Neural cell (in vitro differentiated cells): ENCODE measurements around the gene GOLGA8B. TPM values are rescaled to one million over a fixed set of nuclear protein-coding genes. Genes with fewer than 3 reads are reported as not detected.

Source experiments
- H2AFZ ChIP-seq: fragments of 200-600, 300-800 bp; sonication (generic), shearing (Covaris generic); 2 replicates; pipeline ENCODE4 v1.6.0; 2014; ENCODE audit warnings: low read depth, mild to moderate bottlenecking, antibody characterized with exemption, low read length, moderate library complexity
- H3F3A ChIP-seq: fragments of 200-600 bp; shearing (Covaris generic); 2 replicates; pipeline ENCODE4 v1.6.1; 2016; ENCODE audit warnings: mild to moderate bottlenecking, moderate library complexity, mixed read lengths, antibody characterized with exemption, low read length; ENCODE audit not compliant: insufficient read depth, poor library complexity, severe bottlenecking
- H3K27ac ChIP-seq: fragments of 200-600, 300-800 bp; sonication (generic), shearing (Covaris generic); 2 replicates; pipeline ENCODE4 v1.5.1; 2014; ENCODE audit warnings: mild to moderate bottlenecking, low read length, moderate library complexity
- H3K27me3 ChIP-seq: fragments of 300-800, 200-600 bp; sonication (generic), shearing (Covaris generic); 2 replicates; pipeline ENCODE4 v1.6.0; 2014; ENCODE audit warnings: mild to moderate bottlenecking, low read depth, low read length, moderate library complexity; ENCODE audit not compliant: insufficient read depth
- H3K36me3 ChIP-seq: fragments of 300-800, 200-600 bp; sonication (generic), shearing (Covaris generic); 2 replicates; pipeline ENCODE4 v1.5.1; 2014; ENCODE audit warnings: mild to moderate bottlenecking, antibody characterized with exemption, low read length, moderate library complexity; ENCODE audit not compliant: insufficient read depth
- H3K4me2 ChIP-seq: fragments of 300-800, 200-600 bp; sonication (generic), shearing (Covaris generic); 2 replicates; pipeline ENCODE4 v1.6.0; 2014; ENCODE audit warnings: mild to moderate bottlenecking, low read length
- H3K4me3 ChIP-seq: fragments of 300-800, 200-600 bp; sonication (generic), shearing (Covaris generic); 2 replicates; pipeline ENCODE4 v1.5.1; 2014; ENCODE audit warnings: mild to moderate bottlenecking, low read length, moderate library complexity
- H3K79me2 ChIP-seq: fragments of 200-600 bp; shearing (Covaris generic); replicated peaks from 2 replicates; pipeline ENCODE4 v1.6.0; 2014; ENCODE audit warnings: mild to moderate bottlenecking, low read length, moderate library complexity; ENCODE audit not compliant: insufficient read depth
- H3K9ac ChIP-seq: fragments of 300-800, 200-600 bp; sonication (generic), shearing (Covaris generic); 2 replicates; pipeline ENCODE4 v1.6.1; 2016; ENCODE audit warnings: mild to moderate bottlenecking, low read length, mixed read lengths
- H3K9me2 ChIP-seq: fragments of 200-600 bp; shearing (Covaris generic); 2 replicates; pipeline ENCODE4 v1.6.1; 2016; ENCODE audit warnings: mild to moderate bottlenecking, low read length, mixed read lengths; ENCODE audit not compliant: insufficient read depth
- H3K9me3 ChIP-seq: fragments of 200-600, 300-800 bp; sonication (generic), shearing (Covaris generic); 2 replicates; pipeline ENCODE4 v1.6.1; 2016; ENCODE audit warnings: mild to moderate bottlenecking, mixed run types, low read length, moderate library complexity, mixed read lengths
- H4K20me1 ChIP-seq: fragments of 200-600 bp; shearing (Covaris generic); 2 replicates; pipeline ENCODE4 v1.6.1; 2016; ENCODE audit warnings: mild to moderate bottlenecking, mixed run types; ENCODE audit not compliant: insufficient read depth
- EP300 ChIP-seq: fragments of 450-650 bp; conservative IDR thresholded peaks from 2 replicates; pipeline ENCODE4 v1.6.1; 2014; ENCODE audit warnings: antibody characterized with exemption, mild to moderate bottlenecking, moderate library complexity; ENCODE audit not compliant: poor library complexity, severe bottlenecking
- EZH2 ChIP-seq: fragments of 200-600, 300-800 bp; shearing (Covaris generic), sonication (generic); IDR thresholded peaks from 2 replicates; pipeline ENCODE4 v1.6.1; 2014; ENCODE audit warnings: antibody characterized with exemption, low read length, borderline replicate concordance, mild to moderate bottlenecking; ENCODE audit not compliant: insufficient read depth, poor library complexity, severe bottlenecking
- MXI1 ChIP-seq: fragments of 450-650 bp; conservative IDR thresholded peaks from 2 replicates; pipeline ENCODE4 v1.6.1; 2014; ENCODE audit warnings: antibody characterized with exemption, mild to moderate bottlenecking; ENCODE audit not compliant: poor library complexity, severe bottlenecking
- POLR2AphosphoS5 ChIP-seq: IDR thresholded peaks from 2 replicates; pipeline ENCODE4 v1.6.1; 2012
- RAD21 ChIP-seq: fragments of 450-650 bp; conservative IDR thresholded peaks from 2 replicates; pipeline ENCODE4 v1.6.1; 2014; ENCODE audit warnings: antibody characterized with exemption, mild to moderate bottlenecking, moderate library complexity
- SMC3 ChIP-seq: fragments of 450-650 bp; conservative IDR thresholded peaks from 2 replicates; pipeline ENCODE4 v1.6.1; 2014; ENCODE audit warnings: antibody characterized with exemption, mild to moderate bottlenecking, moderate library complexity; ENCODE audit not compliant: poor library complexity
- TAF1 ChIP-seq: IDR thresholded peaks from 2 replicates; pipeline ENCODE4 v1.6.1; 2012; ENCODE audit warnings: low read depth
- polyA plus RNA-seq: library from polyadenylated mRNA; depleted of rRNA; stranded (reverse); fragments of >200 nt; gene quantifications from 2 replicates; pipeline ENCODE4 v1.2.3, GENCODE V29; 2014
- TF ChIP-seq, protein P1 (sequence below): fragments of 450-650 bp; IDR thresholded peaks from 2 replicates; pipeline ENCODE4 v1.5.1; 2014; ENCODE audit warnings: antibody characterized with exemption, mild to moderate bottlenecking, moderate library complexity; ENCODE audit not compliant: poor library complexity, severe bottlenecking
- TF ChIP-seq, protein P2 (sequence below): IDR thresholded peaks from 2 replicates; pipeline ENCODE4 v1.6.1; 2012; ENCODE audit warnings: borderline replicate concordance

GOLGA8B gene
- polyA plus RNA-seq, 1 donor from 2014 or later: 462 TPM

DNA sequence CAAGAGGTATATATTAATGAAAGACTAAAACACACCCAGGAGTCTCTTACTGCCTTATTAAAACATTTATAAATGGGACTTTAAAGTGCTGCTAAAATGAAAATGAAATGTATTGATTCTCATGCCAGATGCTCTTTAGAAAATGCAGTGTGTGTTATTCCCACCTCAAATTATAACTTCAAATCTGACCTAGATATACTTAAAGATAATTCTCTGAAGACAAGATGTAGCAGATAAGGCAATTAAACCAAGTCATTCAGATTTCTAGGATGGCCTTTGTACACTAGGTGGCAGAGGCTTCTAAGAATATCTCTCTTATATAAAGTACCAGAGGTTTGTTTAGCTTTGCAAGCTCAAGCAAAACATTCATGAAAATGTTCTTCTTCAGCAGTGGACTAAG lies 26.9 kb upstream of the GOLGA8B start:
- TF ChIP-seq SMC3: peak; percentile 54
- TF ChIP-seq TAF1: no peak
- TF ChIP-seq, protein P1, sequence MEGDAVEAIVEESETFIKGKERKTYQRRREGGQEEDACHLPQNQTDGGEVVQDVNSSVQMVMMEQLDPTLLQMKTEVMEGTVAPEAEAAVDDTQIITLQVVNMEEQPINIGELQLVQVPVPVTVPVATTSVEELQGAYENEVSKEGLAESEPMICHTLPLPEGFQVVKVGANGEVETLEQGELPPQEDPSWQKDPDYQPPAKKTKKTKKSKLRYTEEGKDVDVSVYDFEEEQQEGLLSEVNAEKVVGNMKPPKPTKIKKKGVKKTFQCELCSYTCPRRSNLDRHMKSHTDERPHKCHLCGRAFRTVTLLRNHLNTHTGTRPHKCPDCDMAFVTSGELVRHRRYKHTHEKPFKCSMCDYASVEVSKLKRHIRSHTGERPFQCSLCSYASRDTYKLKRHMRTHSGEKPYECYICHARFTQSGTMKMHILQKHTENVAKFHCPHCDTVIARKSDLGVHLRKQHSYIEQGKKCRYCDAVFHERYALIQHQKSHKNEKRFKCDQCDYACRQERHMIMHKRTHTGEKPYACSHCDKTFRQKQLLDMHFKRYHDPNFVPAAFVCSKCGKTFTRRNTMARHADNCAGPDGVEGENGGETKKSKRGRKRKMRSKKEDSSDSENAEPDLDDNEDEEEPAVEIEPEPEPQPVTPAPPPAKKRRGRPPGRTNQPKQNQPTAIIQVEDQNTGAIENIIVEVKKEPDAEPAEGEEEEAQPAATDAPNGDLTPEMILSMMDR: peak; percentile 55
- TF ChIP-seq RAD21: peak; percentile 50
- Histone ChIP-seq H3K36me3 (no peaks in the 10 kb centered on the region), H3F3A (no peaks in the 10 kb centered on the region), H3K9ac (no peak overlapping the region), H3K27ac (no peak overlapping the region), H3K4me3 (no peak overlapping the region), H3K9me3 (no peaks in the 10 kb centered on the region), H2AFZ (no peak overlapping the region), H3K27me3 (no peaks in the 10 kb centered on the region), H3K4me2 (no peak overlapping the region), H3K9me2 (no peaks in the 10 kb centered on the region), H4K20me1 (no peaks in the 10 kb centered on the region), H3K79me2 (no peaks in the 10 kb centered on the region)

DNA sequence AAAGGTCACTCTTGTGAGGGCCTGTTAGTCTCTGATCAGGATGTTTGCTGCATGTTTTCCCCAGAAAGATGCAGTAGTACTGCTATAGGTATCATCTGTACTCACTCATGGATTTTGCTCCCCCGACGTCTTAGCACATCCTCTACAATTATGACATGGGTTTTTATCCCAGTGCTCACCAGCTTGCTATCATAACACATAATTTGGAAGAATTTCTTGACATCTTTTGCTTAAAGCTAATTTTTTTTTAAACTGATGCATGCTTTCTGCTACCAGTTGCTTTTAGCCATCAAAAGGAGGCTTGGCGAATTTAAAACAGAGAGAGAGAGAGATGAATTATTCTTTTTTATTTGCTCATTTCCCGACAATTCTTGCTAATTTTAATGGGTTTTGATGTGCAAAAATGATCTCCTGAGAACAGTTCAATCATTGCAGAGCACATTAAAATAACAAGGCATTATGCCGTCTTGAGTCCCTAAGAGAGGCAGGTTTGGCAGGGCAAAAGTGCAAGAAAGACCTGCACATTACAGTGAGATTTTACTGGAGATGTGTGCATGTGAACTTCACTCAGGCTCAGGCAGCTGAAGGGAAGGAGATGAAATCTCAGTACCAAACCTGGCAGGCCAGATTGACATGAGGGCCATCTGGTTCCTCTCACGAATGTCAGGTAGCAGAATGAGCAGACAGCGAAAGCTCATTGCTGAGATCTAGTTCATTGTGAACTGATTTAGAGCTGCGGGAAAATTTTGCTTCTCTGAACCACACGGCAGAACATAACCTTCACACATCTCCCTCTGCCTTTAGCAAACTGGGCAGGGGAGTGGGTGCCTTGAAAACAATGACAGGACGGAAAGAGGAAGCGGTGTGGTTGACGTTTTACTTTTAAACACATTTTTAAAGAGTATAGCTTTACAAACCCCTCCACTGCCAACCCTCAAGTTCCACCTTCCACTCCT lies 25.9 kb upstream of the GOLGA8B start:
- TF ChIP-seq EP300 (no peak), EZH2 (no peak), MXI1 (no peak), TAF1 (no peak), RAD21 (no peak), POLR2AphosphoS5 (no peak), SMC3 (no peak)
- TF ChIP-seq, protein P1: no peak
- TF ChIP-seq, protein P2, sequence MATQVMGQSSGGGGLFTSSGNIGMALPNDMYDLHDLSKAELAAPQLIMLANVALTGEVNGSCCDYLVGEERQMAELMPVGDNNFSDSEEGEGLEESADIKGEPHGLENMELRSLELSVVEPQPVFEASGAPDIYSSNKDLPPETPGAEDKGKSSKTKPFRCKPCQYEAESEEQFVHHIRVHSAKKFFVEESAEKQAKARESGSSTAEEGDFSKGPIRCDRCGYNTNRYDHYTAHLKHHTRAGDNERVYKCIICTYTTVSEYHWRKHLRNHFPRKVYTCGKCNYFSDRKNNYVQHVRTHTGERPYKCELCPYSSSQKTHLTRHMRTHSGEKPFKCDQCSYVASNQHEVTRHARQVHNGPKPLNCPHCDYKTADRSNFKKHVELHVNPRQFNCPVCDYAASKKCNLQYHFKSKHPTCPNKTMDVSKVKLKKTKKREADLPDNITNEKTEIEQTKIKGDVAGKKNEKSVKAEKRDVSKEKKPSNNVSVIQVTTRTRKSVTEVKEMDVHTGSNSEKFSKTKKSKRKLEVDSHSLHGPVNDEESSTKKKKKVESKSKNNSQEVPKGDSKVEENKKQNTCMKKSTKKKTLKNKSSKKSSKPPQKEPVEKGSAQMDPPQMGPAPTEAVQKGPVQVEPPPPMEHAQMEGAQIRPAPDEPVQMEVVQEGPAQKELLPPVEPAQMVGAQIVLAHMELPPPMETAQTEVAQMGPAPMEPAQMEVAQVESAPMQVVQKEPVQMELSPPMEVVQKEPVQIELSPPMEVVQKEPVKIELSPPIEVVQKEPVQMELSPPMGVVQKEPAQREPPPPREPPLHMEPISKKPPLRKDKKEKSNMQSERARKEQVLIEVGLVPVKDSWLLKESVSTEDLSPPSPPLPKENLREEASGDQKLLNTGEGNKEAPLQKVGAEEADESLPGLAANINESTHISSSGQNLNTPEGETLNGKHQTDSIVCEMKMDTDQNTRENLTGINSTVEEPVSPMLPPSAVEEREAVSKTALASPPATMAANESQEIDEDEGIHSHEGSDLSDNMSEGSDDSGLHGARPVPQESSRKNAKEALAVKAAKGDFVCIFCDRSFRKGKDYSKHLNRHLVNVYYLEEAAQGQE: no peak
- no peaks in the 10 kb centered on the region for H3K36me3 ChIP-seq
- H3K9me3 ChIP-seq: no peaks in the 10 kb centered on the region
- no peak overlapping the region for H3K27ac ChIP-seq
- H3F3A ChIP-seq: no peaks in the 10 kb centered on the region
- no peak overlapping the region for H2AFZ ChIP-seq
- peak overlapping the region; percentile 11 for H3K4me3 ChIP-seq
- H4K20me1 ChIP-seq: no peaks in the 10 kb centered on the region
- no peaks in the 10 kb centered on the region for H3K27me3 ChIP-seq
- H3K4me2 ChIP-seq: no peak overlapping the region
- H3K79me2 ChIP-seq: no peaks in the 10 kb centered on the region
- H3K9ac ChIP-seq: no peak overlapping the region
- H3K9me2 ChIP-seq: no peaks in the 10 kb centered on the region
